NCI-H1092 treated with DMSO at 0.1 percent for 48 hours (cell line): Measurements from ENCODE around the gene PHF1.

Source experiments
- DNase-seq: peaks from one replicate; lab custom pipeline; 2025; lab: John Stamatoyannopoulos, UW

Gene PHF1

DNA sequence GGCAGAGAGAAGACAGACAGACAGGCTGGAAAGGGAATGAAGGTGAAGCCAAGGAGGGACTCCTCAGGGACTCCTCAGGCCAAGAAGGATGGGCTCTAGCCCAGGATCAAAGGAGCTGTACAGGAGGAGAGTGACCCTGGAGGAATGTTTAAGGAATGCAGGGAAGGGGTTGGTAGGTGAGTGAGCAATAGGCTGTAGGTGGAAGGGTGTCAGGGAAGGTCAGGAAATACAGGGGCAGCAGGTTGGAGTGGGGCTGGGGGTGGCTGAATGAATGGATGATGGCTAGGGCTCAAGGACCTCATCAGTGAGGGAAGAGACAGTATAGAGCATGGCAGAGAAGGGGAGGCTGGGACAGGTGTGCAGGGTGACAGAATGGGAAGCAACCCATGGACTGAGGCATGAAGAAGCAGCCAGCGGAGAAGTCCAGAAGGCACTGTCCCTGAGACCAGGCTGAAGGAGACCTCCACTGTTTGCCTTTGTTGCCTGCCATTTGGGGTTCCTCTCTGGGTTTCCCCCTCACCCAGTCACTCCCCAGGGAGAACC, 22.3 kb downstream of the PHF1 start:
- no peak for DNase-seq

DNA sequence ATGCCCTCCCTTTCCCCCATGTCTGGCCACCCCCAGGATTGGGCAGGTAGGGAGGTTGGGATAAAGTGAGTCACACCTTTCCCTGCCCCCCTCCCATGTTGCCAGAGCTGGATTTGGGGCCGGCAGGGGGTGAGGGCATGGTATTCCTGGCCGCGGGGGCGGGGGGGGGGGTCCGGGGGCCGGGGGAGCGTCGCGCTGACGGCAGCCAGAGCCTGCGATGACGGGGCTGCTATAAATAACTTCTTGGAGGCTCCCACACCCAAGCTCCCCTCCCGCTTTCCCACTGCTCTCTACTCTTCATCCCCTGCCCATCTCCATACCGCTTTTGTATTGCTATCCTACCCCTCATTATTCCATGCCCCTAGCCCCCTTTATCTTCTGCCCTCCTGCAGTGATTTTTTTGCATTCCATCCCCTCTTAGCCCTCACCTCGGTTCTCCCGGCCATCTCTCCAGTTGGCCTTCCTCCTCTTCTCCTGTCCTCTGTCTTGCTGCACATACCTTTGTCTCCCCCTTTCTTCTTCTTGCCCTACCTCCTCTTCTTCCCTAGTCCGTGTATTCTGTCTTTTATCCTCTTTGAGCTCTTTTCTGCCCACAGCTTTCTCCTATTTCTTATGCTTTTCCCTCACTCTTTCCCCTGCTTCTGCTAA, 22.9 kb downstream of the PHF1 start:
- DNase-seq: no peak

DNA sequence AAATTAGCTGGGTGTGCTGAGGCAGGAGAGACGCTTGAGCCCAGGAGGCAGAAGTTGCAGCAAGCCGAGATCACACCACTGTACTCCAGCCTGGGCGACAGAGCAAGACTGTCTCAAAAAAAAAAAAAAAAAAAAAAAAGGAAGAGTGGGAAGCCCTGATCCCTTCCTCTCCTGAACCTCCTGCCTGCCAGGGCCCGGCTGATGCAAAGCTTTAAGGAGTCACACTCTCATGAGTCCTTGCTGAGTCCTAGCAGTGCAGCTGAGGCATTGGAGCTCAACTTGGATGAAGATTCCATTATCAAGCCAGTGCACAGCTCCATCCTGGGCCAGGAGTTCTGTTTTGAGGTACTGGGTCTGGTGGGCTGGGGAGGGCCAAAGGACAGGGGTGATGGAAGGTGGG, 24.1 kb downstream of the PHF1 start:
- no peak for DNase-seq

DNA sequence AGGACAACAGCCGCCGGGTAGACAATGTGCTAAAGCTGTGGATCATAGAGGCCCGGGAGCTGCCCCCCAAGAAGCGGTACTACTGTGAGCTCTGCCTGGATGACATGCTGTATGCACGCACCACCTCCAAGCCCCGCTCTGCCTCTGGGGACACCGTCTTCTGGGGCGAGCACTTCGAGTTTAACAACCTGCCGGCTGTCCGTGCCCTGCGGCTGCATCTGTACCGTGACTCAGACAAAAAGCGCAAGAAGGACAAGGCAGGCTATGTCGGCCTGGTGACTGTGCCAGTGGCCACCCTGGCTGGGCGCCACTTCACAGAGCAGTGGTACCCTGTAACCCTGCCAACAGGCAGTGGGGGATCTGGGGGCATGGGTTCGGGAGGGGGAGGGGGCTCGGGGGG, 26.9 kb downstream of the PHF1 start:
- DNase-seq: no peak

DNA sequence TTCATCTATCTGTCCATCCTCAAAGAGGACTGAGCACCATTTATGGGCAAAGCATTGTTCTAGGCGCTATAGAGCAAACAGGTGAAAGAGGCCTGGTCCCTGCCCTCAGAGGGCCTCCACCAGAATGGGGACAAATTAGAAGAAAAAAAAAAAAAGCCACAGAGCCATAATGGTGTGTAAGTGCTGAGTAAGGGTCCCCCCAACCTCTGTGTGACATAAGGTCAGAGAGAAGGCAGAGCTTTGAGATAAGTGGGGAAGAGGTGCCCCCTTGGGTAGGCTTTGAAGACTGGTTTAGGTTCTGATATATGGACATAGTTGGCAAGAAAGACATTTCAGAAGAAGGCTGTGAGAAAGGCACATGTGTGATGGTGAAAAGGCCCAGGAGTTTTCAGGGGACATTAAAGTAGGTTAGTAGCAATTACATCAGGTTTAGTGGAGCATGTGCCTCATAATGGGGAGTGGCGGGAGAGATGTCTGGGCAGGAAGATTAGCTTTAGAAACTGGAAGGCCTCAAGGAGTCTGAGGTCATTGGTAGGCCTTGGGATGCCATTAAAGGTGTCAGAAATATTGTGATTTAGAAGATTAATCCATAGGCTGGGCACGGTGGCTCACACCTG, 28.3 kb downstream of the PHF1 start:
- DNase-seq: no peak

DNA sequence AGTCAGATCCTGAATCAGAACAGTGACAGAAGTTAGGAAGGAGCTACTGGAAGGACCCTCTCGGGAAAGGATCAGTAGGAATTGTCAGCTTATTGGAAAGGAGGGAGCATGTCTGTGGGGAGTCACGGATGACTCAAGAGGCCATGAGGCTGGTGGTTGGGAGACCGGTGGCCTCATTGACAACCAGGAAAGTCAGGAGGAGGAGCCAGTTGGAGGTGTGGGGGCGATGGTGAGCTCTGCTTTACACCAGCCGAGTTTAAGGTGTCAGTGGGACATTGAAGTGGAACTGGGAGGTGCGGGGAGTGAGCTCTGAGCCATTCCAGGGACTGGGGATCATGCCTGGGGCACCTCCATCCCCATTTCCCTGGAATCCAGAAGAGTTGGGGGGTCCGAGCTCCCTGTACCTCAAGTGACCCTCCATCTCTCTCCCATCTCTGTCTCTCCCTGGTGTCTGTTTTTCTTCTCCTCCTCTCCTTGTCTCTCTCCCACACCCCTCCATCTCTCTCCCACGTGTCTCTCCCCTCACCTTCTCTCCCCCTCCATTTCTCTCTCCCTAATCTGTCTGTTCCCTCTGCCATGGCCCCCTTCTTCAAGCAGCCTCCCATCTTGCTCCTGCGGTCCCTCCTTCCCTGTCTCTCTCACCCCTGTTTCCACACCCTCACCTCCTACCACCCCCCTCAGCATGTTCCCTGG, 29.3 kb downstream of the PHF1 start:
- DNase-seq: no peak

DNA sequence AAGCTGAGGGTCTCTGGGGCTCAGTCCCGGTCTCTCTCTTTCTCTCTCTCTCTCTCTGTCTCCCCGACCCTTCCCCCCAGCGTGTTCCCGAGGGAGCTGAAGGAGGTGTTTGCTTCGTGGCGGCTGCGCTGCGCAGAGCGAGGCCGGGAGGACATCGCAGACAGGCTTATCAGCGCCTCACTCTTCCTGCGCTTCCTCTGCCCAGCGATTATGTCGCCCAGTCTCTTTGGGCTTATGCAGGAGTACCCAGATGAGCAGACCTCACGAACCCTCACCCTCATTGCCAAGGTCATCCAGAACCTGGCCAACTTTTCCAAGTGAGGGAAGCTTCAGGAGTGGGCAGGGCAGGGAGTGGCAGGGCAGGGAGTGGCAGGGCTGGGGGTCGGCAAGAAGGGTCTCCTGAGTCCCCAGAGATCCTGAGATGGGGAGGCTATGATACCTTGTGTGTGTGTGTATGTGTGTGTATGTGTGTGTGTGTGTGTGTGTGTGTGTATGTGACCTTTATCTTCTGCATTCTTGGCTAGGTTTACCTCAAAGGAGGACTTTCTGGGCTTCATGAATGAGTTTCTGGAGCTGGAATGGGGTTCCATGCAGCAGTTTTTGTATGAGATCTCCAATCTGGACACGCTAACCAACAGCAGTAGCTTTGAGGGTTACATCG, 30.0 kb downstream of the PHF1 start:
- no peak for DNase-seq

DNA sequence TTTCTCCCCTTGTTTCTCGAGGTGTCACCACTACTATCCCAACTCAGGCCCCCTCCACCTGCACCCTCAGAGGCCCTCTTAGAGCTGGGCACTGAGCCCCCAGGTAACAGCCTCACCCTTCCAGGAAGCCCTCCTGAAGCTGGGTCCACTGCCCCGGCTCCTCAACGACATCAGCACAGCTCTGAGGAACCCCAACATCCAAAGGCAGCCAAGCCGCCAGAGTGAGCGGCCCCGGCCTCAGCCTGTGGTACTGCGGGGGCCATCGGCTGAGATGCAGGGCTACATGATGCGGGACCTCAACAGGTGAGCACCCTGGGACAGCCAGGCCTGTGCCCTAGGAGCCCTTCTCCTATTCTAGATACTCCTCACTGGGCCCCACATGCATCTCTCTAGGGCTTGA, 30.6 kb downstream of the PHF1 start:
- no peak for DNase-seq

DNA sequence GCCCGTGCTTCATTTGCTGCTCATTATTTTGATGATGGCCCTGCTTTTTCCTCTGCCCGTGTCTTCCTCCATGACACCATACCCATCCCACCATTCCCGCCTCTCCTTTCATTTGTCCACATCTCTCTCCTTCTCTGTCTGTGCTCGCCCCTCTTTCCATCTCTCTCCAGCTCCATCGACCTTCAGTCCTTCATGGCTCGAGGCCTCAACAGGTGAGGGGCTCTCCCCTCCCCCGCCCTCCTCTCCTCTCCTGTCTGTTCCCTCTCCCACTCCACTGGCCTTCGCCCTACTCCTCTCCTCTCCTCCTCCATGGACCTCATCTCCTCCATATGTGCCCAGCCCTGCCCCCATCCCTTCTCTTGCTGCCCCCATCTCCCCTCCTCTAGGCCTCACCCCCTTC, 31.5 kb downstream of the PHF1 start:
- no peak for DNase-seq

DNA sequence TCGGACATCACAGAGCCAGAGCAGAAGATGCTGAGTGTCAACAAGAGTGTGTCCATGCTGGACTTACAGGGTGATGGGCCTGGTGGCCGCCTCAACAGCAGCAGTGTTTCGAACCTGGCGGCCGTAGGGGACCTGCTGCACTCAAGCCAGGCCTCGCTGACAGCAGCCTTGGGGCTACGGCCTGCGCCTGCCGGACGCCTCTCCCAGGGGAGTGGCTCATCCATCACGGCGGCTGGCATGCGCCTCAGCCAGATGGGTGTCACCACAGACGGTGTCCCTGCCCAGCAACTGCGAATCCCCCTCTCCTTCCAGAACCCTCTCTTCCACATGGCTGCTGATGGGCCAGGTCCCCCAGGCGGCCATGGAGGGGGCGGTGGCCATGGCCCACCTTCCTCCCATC, 32.2 kb downstream of the PHF1 start:
- DNase-seq: no peak

DNA sequence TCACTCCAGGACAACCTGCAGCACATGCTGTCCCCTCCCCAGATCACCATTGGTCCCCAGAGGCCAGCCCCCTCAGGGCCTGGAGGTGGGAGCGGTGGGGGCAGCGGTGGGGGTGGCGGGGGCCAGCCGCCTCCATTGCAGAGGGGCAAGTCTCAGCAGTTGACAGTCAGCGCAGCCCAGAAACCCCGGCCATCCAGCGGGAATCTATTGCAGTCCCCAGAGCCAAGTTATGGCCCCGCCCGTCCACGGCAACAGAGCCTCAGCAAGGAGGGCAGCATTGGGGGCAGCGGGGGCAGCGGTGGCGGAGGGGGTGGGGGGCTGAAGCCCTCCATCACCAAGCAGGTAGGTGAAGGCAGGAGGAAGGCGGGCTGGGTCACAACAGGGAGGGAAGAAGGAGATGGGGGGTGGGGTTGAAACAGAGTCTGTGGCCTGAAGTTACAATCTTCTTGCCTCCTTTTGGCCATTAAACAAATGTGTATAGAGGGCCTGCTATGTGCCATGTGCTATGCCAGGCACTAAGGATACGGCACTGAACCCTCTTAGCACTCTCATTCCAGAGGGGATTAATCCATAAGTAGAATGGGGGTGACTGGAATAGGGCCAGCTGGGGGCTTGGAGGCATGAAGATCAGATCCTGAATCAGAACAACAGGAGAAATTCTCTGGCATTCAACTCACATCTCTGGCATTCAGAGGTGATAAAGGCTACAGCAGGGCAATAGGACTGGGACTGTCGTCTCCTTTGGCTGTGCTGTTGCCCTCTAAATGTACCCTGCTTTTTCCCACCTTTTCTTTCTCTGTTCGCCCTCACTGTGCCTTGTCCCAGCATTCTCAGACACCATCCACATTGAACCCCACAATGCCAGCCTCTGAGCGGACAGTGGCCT, 33.0 kb downstream of the PHF1 start:
- DNase-seq: no peak

DNA sequence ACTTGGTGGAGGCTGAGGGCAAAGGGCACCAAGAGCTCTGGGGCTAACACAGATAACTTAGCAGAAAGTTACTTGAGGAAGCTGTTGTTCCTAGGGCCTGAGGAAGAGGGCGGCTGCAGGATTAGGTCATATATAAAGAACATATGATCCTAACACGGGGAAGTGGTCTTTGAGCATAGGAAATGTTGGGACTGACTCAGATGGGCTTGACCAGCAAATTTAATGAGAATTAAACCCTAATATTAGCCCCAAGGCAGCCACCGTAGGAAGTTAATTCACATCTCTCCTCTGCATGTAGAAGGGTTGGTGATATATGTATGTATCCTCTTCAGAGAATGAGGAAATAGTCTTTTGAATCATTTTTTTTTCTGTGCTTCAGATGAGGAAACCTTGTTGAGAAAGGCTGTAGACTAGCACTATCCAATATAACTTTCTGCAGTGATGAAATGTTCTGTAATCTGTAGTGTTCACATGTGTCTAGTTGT, 34.3 kb downstream of the PHF1 start:
- no peak for DNase-seq

DNA sequence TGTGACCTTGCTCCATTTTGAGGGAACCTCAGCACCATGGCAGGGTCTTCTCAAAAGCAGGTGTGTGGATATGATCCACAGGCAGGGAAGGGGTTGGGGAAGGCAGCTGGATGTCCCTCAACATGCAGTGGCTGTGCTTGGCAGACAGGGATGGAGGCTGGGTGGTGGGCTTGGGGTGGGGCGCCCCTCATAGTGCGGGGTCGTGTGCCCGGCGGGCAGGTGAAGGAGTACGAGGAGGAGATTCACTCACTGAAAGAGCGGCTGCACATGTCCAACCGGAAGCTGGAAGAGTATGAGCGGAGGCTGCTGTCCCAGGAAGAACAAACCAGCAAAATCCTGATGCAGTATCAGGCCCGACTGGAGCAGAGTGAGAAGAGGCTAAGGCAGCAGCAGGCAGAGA, 35.5 kb downstream of the PHF1 start:
- no peak for DNase-seq

DNA sequence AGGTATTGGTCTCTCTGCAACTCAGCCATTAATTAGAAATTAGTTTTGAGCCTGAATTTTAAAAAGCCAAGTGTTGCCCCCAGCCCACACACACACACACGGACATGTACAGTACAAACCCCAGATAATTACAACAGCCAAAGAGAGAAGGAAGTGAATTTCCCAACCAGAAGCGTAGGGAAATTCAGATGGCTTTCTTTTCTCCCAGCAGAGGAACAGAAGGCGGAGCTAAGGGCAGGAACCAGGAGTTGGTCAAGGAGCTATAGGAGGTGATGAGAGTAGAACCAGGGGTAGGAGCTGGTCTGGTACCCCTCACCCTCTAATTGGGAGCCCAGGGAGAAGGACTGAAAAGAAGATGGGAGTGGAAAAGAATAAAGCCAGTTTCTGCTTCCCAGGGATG, 39.6 kb downstream of the PHF1 start:
- no peak for DNase-seq

DNA sequence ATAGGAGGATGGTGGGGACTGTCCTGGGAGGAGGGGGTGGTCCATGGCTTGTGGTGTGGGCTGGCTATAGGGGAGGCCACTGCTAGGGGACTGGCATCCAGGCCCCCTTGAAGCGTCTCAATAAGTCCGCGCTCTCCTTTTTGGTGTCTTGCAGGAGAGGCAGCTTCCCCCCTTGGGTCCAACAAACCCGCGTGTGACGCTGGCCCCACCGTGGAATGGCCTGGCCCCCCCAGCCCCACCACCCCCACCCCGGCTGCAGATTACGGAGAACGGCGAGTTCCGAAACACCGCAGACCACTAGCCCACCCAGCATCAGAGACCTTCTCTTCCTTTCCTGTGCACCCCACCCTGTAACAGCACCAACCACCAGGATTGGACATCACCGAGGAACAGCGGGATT, 40.8 kb downstream of the PHF1 start:
- DNase-seq: no peak

DNA sequence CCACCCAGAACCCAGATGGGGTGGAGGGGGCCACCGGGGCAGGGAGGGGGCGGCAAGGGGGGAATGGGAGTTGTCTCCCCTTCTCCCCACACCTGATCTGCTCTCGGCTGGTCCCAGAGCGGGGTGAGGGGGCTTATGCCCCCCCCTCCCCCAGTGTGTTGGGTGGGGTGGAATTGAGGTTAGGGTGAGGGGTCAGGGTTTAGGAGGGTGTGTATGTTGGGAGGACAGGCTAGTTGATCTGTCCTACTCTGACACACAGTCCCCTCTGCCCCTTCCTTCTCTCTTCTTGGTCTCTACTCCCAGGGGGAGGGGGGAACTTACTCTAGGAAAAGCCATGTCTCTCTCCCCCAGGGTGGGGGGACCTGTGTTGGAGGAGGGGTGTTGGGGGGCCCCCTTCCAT, 41.7 kb downstream of the PHF1 start:
- no peak for DNase-seq

DNA sequence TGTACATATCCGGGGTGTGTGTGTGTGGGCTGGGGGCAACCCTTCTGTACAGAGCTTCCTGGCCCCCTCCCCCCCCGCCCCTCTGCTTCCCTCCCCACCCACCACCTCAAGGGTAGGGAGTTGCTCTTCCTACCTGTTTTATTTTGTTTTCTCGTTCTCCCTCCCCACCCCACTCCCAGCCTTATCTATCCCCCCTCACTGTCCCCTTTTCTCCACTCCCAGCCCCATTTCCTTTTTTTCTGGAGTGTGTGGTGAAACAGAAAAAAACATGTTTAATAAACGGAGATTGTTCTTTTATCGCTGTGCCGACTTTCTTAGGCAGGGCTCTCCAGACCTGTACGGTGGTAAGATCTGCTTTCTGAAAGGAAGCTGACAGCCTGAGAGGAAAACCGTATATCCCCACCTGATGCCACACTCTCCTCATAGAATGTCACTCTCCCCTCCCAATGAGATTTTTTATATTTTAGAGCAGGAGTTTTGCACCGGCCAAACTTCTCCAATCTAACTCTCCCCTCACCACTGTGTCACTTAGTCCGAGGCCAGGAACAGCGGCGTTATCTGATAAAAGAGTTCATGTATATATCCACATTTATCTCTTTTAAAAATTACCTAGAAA, 42.7 kb downstream of the PHF1 start:
- no peak for DNase-seq

DNA sequence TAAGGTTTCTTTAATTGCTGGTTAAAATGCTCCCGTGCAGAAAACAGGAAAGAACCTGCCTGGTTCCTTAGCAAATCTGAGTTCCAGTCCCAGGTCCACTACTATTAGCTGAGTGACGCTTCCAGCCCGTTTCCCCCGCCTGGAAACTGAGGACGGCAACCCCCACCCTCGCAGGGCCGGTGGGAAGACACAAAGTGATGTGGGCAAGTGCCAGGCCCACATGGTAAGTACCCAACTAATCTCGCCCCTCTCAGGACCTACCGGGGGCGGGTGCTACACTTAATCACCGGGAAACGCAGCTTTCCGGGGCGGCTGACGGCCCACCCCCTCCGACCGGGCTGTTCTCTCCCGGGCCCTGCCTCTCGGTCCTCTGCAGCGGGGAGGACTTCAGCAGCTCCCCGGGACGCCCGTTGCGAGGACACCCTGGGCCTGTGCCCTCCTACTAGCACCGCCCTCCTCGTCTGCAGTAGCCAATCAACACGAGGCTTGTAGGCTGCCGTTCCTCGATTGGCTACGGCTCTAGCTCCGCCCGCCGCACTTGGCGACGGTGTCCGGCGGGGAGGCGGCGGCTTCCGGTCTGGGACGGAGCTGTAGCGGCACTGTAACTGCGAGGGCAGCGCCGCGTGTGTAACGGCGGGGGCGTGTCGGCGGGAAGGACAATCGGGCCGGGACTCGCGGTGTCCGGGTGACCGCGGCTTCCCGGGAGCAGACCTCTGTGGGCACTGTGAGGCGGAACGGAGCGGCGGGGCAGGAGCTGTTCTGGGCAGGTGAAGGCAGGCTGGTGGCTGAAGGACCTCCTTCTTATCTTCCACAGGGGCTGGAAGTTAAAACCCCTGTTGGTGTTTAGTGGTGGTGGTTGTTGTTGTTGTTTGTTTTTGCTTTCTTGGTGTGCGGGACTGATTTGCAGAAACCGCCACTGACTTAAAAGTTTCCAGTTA, 43.5 kb downstream of the PHF1 start, which contains the start of gene ZBTB9:
Gene ZBTB9, plus strand, starts transcription at position 568 of the 938 bp plus-strand sequence. CDS start 525 bp downstream, outside the sequence.
- DNase-seq: peak; percentile 93

DNA sequence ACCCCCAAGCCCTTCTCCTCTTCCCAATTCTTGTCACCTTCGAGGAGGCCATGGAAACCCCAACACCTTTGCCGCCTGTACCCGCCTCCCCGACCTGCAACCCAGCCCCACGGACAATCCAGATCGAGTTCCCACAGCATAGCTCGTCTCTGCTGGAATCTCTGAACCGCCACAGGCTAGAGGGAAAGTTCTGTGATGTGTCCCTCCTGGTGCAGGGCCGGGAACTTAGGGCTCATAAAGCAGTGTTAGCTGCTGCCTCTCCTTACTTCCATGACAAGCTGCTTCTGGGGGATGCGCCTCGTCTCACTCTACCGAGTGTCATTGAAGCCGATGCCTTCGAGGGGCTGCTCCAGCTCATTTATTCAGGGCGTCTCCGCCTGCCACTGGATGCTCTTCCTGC, 44.2 kb downstream of the PHF1 start:
- no peak for DNase-seq

DNA sequence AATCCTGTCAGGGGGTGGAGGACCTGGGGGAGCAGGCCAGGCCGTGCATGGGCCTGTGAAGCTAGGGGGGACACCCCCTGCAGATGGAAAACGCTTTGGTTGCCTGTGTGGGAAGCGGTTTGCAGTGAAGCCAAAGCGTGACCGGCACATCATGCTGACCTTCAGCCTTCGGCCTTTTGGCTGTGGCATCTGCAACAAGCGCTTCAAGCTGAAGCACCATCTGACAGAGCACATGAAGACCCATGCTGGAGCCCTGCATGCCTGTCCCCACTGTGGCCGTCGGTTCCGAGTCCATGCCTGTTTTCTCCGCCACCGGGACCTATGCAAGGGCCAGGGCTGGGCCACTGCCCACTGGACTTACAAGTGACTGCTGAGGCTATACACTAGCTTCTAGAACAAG, 45.3 kb downstream of the PHF1 start:
- no peak for DNase-seq
